K562 (cell line): ENCODE data around the gene C20orf173. TPM values are rescaled to one million over a fixed set of nuclear protein-coding genes. Genes with fewer than 3 reads are reported as not detected.

Source experiments
- ATAC-seq: fragments of 200-7000 bp; cut with Tn5 transposase; 3 replicates; pipeline ENCODE4 v1.9.1; 2020; ENCODE audit warnings: moderate library complexity
- BruUV-seq: library from RNA; stranded (reverse); fragments of 400-500 nt; replicated peaks from 2 replicates; lab custom pipeline; 2021; lab: Mats Ljungman, UMichigan
- CTCF ChIA-PET: fragments of 300-600 bp; formaldehyde crosslinking; extraction: SDS; loops from one replicate; lab custom pipeline; 2021; ENCODE audit warnings: low intra/inter-chr PET ratio; lab: Yijun Ruan, JAX
- POLR2A ChIA-PET: fragments of 300-600, 350-650 bp; sonication (Branson Sonifier 250); formaldehyde crosslinking; extraction: SDS; loops from one replicate; lab custom pipeline; 2021; ENCODE audit warnings: antibody characterized with exemption, inconsistent platforms; lab: Yijun Ruan, JAX
- DNase-seq, 4 experiments: peaks; one replicate each; pipeline versions ENCODE4 v3.0.0 to v3.0.0-alpha.2; 2011 to 2018; ENCODE audit warnings: low spot score in 3 of 4, mixed read lengths in 3 of 4; ENCODE audit errors: extremely low read depth in 1 of 4
- FAIRE-seq: peaks from 2 replicates; lab custom pipeline; 2011; peaks lifted over from hg19 to GRCh38; lab: Jason Lieb, UNC
- H2AFZ ChIP-seq: 2 replicates; pipeline ENCODE4 v1.6.0; 2011; ENCODE audit warnings: low read depth, low read length, control low read depth, inconsistent platforms
- H3K27ac ChIP-seq: fragments of 200-600 bp; 3 replicates; pipeline ENCODE4 v1.8.0; 2011; ENCODE audit warnings: low read depth, mild to moderate bottlenecking, control low read depth, inconsistent platforms, low read length, moderate library complexity, mixed read lengths; ENCODE audit errors: extremely low read depth
- H3K27me3 ChIP-seq, 2 experiments: fragments of 300-600 bp in 1 of 2; 2 replicates in 1 of 2; 3 replicates in 1 of 2; pipeline versions ENCODE4 v1.6.0 to v1.8.0; 2011; ENCODE audit warnings: inconsistent platforms in 2 of 2, low read length in 2 of 2, mild to moderate bottlenecking in 1 of 2, mixed read lengths in 1 of 2, moderate library complexity in 1 of 2; ENCODE audit not compliant: control insufficient read depth in 2 of 2, insufficient read depth in 2 of 2
- H3K36me3 ChIP-seq: fragments of 300-600 bp; 3 replicates; pipeline ENCODE4 v1.8.0; 2011; ENCODE audit warnings: mild to moderate bottlenecking, low read length, inconsistent platforms; ENCODE audit not compliant: control insufficient read depth, insufficient read depth
- H3K4me1 ChIP-seq, 2 experiments: fragments of 200-600 bp in 1 of 2; replicated peaks in 1 of 2; 2 replicates in 1 of 2; 3 replicates in 1 of 2; pipeline versions ENCODE4 v1.5.1 to v1.8.0; 2011; ENCODE audit warnings: inconsistent platforms in 2 of 2, low read length in 2 of 2, mild to moderate bottlenecking in 1 of 2, mixed read lengths in 1 of 2, moderate library complexity in 1 of 2; ENCODE audit not compliant: control insufficient read depth in 2 of 2, insufficient read depth in 2 of 2
- H3K4me2 ChIP-seq: 2 replicates; pipeline ENCODE4 v1.6.1; 2011; ENCODE audit warnings: low read length, control low read depth, inconsistent platforms, mixed read lengths; ENCODE audit not compliant: insufficient read depth
- H3K4me3 ChIP-seq: fragments of 200-600 bp; sonication (generic), shearing (Covaris generic); 2 replicates; pipeline ENCODE4 v1.5.1; 2016; ENCODE audit warnings: control low read depth, inconsistent platforms
- H3K79me2 ChIP-seq: fragments of 200-600 bp; 3 replicates; pipeline ENCODE4 v1.8.0; 2011; ENCODE audit warnings: low read length, inconsistent platforms; ENCODE audit not compliant: control insufficient read depth, insufficient read depth
- H3K9ac ChIP-seq, 2 experiments: 2 replicates each; pipeline versions ENCODE4 v1.6.0 to v1.6.1; 2011; ENCODE audit warnings: low read depth in 2 of 2, low read length in 2 of 2, control low read depth in 1 of 2, inconsistent platforms in 1 of 2, mild to moderate bottlenecking in 1 of 2, mixed read lengths in 1 of 2; ENCODE audit not compliant: insufficient read depth in 1 of 2
- H3K9me1 ChIP-seq: one replicate; pipeline ENCODE4 v1.6.0; 2011; ENCODE audit warnings: inconsistent platforms, mild to moderate bottlenecking, low read length, moderate library complexity; ENCODE audit not compliant: control insufficient read depth, insufficient read depth
- H3K9me3 ChIP-seq: replicated peaks from 2 replicates; pipeline ENCODE4 v1.5.1; 2011; ENCODE audit warnings: low read depth, low read length, inconsistent platforms; ENCODE audit not compliant: control insufficient read depth, insufficient read depth
- H4K20me1 ChIP-seq: replicated peaks from 2 replicates; pipeline ENCODE4 v1.6.1; 2011; ENCODE audit warnings: low read length, inconsistent platforms, mixed read lengths; ENCODE audit not compliant: control insufficient read depth, insufficient read depth
- HOMEZ ChIP-seq: fragments of 250-450 bp; sonication (Bioruptor Pico); IDR thresholded peaks from 2 replicates; pipeline ENCODE4 v1.4.0; 2020; ENCODE audit warnings: mild to moderate bottlenecking, moderate library complexity
- ZNF232 ChIP-seq: sonication (generic); formaldehyde crosslinking; IDR thresholded peaks from 2 replicates; pipeline ENCODE4 v1.8.0; 2022; ENCODE audit warnings: mild to moderate bottlenecking, missing genetic modification reagents
- WGBS: fragments of 100-300 bp; shearing (Covaris generic); methylation state at CpG from one replicate; pipeline ENCODE4 v1.1.6; 2016; ENCODE audit warnings: low coverage, mixed read lengths; ENCODE audit not compliant: insufficient coverage; ENCODE audit errors: missing lambda C conversion rate; 5-methylcytosine and 5-hydroxymethylcytosine counted together
- in situ Hi-C: fragments of 300-500 bp; cut with MboI; formaldehyde crosslinking; loops from 4 replicates; pipeline ENCODE4 v1.15.0; 2018; ENCODE audit warnings: inconsistent platforms, mixed read lengths
- intact Hi-C: fragments of 100-400 bp; cut with micrococcal nuclease; formaldehyde crosslinking; loops from 2 replicates; pipeline ENCODE4 v1.14.2; 2022
- polyA plus RNA-seq, 8 experiments: library from polyadenylated mRNA; depleted of rRNA in 4 of 8; stranded (reverse) in 5 of 8; unstranded in 3 of 8; fragments of >200 nt; fragmentation: Nextera tagmentation in 2 of 8; fragmentation: Illumina TruSeq in 1 of 8; extraction: Ambion mirVana in 2 of 8; extraction: Trizol in 1 of 8; gene quantifications; 2 replicates each; pipeline versions ENCODE4 v1.2.1 to v1.2.3, GENCODE V29; 2011 to 2014; ENCODE audit warnings: inconsistent platforms in 1 of 8, missing spikeins in 1 of 8
- total RNA-seq, 7 experiments: library from RNA; depleted of rRNA in 6 of 7; stranded (reverse); fragments of >200 nt in 6 of 7; fragmentation: Illumina TruSeq in 2 of 7; extraction: Trizol in 2 of 7; gene quantifications; 2 replicates each; pipeline versions ENCODE4 v1.2.1 to v1.2.3, GENCODE V29; 2011 to 2021; ENCODE audit warnings: low replicate concordance in 1 of 7

The C20orf173 gene
- total and polyA plus RNA-seq, 9 of the 15 experiments (the other 6 are each of a cell fraction or from before 2014, with no cell fraction given): not detected

GRCh38 chr20:35504751-35505150 is 24.7 kb downstream of the C20orf173 start:
- DNase-seq (no peak), FAIRE-seq (no peak), ATAC-seq (no peak)
- CTCF ChIA-PET: interaction anchor here (0.6 kb wide), 1 partner anchor 115 kb away, joined by 3 read pairs; no protein-coding TSS in a partner anchor
- in situ Hi-C loops (no loop called here), intact Hi-C loops (no loop called here)
- Histone ChIP-seq H3K79me2 (no peaks in the 10 kb centered on the region), H3K4me3 (no peak overlapping the region), H3K27me3 (no peaks in the 10 kb centered on the region), H3K9me1 (no peaks in the 10 kb centered on the region), H3K36me3 (peaks cover 78% of the 10 kb centered on the region; the same call in 2 of the 3 replicates), H3K4me1 (peaks cover 0 to 4% of the 10 kb centered on the region in 2 experiments; a peak in 1 of 5 replicates), H2AFZ (no peak overlapping the region), H3K9me3 (no peaks in the 10 kb centered on the region)
- BruUV-seq: no TSS peak
- TF ChIP-seq ZNF232 (CRISPR knock-in tag) (no peak), HOMEZ (no peak)
- TF ChIP-seq, all 486 proteins: peak for 0
- Histone ChIP-seq H3K27ac (no peak overlapping the region), H4K20me1 (0 out of 2 replicates have a peak, but pooled peaks cover 8% of the 10 kb centered on the region), H3K9ac (no peak overlapping the region), H3K4me2 (no peak overlapping the region)
- WGBS: 92% methylated on average over 5 of the region's 5 CpGs
- POLR2A ChIA-PET: interaction anchor here (0.7 to 1.7 kb wide), 2 partner anchors 56 to 560 kb away, joined by 3 read pairs; no protein-coding TSS in a partner anchor
